Stimulated activated CD4-positive, alpha-beta T cell treated with anti-CD3 and anti-CD28 coated beads, Interleukin-1b, Interleukin-23, amount 100 ng/mL, for 24 hours (primary cell): ENCODE results near the gene OR2S2.

ENCODE experiments used
- DNase-seq, 4 experiments: peaks; one replicate each; pipeline ENCODE4 v3.0.0-alpha.2; 2020; ENCODE audit warnings: low read depth in 4 of 4, low spot score in 1 of 4

Gene OR2S2

GRCh38 chr9:35910613-35911359 is 47.2 kb downstream of the OR2S2 start:
- DNase-seq: peak in 1 of 4 experiments; percentile 18

- no peak for DNase-seq
Measured at GRCh38 chr9:35909687-35910612, 48.0 kb downstream of the OR2S2 start.

GRCh38 chr9:35909274-35909673 is 48.7 kb downstream of the OR2S2 start, which contains the start of gene SPAAR:
Gene SPAAR, plus strand, starts transcription at chr9:35909490. Its CDS starts 974 bp downstream, at chr9:35910464.
- DNase-seq: no peak

- DNase-seq: no peak
Measured at GRCh38 chr9:35908504-35909125, 49.3 kb downstream of the OR2S2 start.

- DNase-seq: no peak
Measured at GRCh38 chr9:35907711-35908503, 50.0 kb downstream of the OR2S2 start.
